ENCODE data around the gene GRSF1.
"Not testable (repeated sequence)": the region's sequence is repeated elsewhere in the genome, so short reads cannot be mapped to it uniquely, and the experiment has no call there.

The GRSF1 gene

GRCh38 chr4:70839589-70840093 is at the start of gene GRSF1:
Gene GRSF1, minus strand, starts transcription at chr4:70839890. Its CDS starts 63 bp downstream, at chr4:70839827.
- DNase-seq: peak; percentile 72

GRCh38 chr4:70885174-70885573 is 45.5 kb upstream of the GRSF1 start:
- no peak for DNase-seq

- no peak for DNase-seq
Measured at GRCh38 chr4:70880739-70881138, 41.0 kb upstream of the GRSF1 start.

GRCh38 chr4:70877556-70877955 is 37.9 kb upstream of the GRSF1 start:
- DNase-seq: no peak

GRCh38 chr4:70874268-70875156 is 34.8 kb upstream of the GRSF1 start:
- DNase-seq: peak; percentile 71

GRCh38 chr4:70873216-70873615 is 33.5 kb upstream of the GRSF1 start:
- peak; percentile 22 for DNase-seq

- no peak for DNase-seq
Measured at GRCh38 chr4:70868778-70869177, 29.1 kb upstream of the GRSF1 start.

- no peak for DNase-seq
Measured at GRCh38 chr4:70863099-70863790, 23.6 kb upstream of the GRSF1 start.

GRCh38 chr4:70859066-70859465 is 19.4 kb upstream of the GRSF1 start:
- no peak for DNase-seq

GRCh38 chr4:70858454-70858853 is 18.8 kb upstream of the GRSF1 start:
- no peak for DNase-seq

- DNase-seq: no peak
Measured at GRCh38 chr4:70855464-70855863, 15.8 kb upstream of the GRSF1 start.

- DNase-seq: peak; percentile 56
Measured at GRCh38 chr4:70849291-70849690, 9.6 kb upstream of the GRSF1 start.

GRCh38 chr4:70844180-70844579 is 4.5 kb upstream of the GRSF1 start:
- no peak for DNase-seq

GRCh38 chr4:70842761-70843435 is 3.2 kb upstream of the GRSF1 start:
- no peak for DNase-seq

GRCh38 chr4:70841951-70842350 is 2.3 kb upstream of the GRSF1 start:
- no peak for DNase-seq

GRCh38 chr4:70841211-70841610 is 1.5 kb upstream of the GRSF1 start:
- no peak for DNase-seq

- DNase-seq: not testable (repeated sequence)
Measured at GRCh38 chr4:70840631-70841030, 941 bp upstream of the GRSF1 start.

- DNase-seq: peak; percentile 65
Measured at GRCh38 chr4:70840137-70840536, 447 bp upstream of the GRSF1 start.

- peak; percentile 47 for DNase-seq
Measured at GRCh38 chr4:70838666-70839588, 763 bp downstream of the GRSF1 start.

GRCh38 chr4:70838204-70838603 is 1.5 kb downstream of the GRSF1 start:
- DNase-seq: no peak

GRCh38 chr4:70836081-70836480 is 3.6 kb downstream of the GRSF1 start:
- no peak for DNase-seq

GRCh38 chr4:70833675-70834074 is 6.0 kb downstream of the GRSF1 start:
- no peak for DNase-seq

Measured in MV-4-11 (cell line).